ENCODE measurements around the gene AAK1. TPM values are rescaled to one million over a fixed set of nuclear protein-coding genes. Genes with fewer than 3 reads are reported as not detected.
"Not testable (repeated sequence)": the region's sequence is repeated elsewhere in the genome, so short reads cannot be mapped to it uniquely, and the experiment has no call there.

AAK1 gene
- total RNA-seq, 2 experiments from 2014 or later = 77.4 to 79.5 TPM

DNA sequence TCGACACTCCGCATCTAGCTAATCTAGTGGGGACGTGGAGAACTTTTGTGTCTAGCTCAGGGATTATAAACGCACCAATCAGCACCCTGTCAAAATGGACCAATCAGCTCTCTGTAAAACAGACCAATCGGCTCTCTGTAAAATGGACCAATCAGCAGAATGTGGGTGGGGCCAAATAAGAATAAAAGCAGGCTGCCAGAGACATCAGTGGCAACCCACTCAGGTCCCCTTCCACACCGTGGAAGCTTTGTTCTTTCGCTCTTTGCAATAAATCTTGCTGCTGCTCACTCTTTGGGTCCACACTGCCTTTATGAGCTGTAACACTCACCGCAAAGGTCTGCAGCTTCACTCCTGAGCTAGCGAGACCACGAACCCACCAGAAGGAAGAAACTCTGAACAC is 20.7 kb downstream of the AAK1 start:
- peak overlapping the region; percentile 66 for H3K27ac Mint-ChIP-seq
- H3K4me1 Mint-ChIP-seq (ENCODE audit: low read depth) = peaks cover 16% of the 10 kb centered on the region
- intact Hi-C loops (cut with micrococcal nuclease); DNase-seq; H3K27me3 Mint-ChIP-seq (ENCODE audit: low read depth); H3K9me3 Mint-ChIP-seq: not testable (repeated sequence)
- CTCF ChIA-PET = interaction anchor here (1.8 kb wide), 1 partner anchor 23 kb away, joined by 4 read pairs; no protein-coding TSS in a partner anchor
- H3K36me3 Mint-ChIP-seq (ENCODE audit: low read depth) = peaks cover 10% of the 10 kb centered on the region
- H3K4me3 Mint-ChIP-seq = peak overlapping the region; percentile 62

DNA sequence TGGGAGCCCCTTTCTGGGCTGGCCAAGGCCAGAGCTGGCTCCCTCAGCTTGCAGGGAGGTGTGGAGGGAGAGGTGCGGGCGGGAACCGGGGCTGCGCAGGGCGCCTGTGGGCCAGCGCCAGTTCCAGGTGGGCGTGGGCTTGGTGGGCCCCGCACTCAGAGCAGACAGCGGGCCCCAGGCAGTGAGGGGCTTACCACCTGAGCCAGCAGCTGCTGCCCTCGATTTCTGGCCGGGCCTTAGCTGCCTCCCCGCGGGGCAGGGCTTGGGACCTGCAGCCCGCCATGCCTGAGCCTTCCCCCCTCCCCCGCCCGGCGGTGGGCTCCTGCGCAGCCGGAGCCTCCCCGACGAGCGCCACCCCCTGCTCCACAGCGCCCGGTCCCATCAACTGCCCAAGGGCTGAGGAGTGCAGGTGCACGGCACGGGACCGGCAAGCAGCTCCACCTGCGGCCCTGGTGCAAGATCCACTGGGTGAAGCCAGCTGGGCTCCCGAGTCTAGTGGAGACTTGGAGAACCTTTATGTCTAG is 21.5 kb downstream of the AAK1 start:
- H3K27ac Mint-ChIP-seq = not testable (repeated sequence)

DNA sequence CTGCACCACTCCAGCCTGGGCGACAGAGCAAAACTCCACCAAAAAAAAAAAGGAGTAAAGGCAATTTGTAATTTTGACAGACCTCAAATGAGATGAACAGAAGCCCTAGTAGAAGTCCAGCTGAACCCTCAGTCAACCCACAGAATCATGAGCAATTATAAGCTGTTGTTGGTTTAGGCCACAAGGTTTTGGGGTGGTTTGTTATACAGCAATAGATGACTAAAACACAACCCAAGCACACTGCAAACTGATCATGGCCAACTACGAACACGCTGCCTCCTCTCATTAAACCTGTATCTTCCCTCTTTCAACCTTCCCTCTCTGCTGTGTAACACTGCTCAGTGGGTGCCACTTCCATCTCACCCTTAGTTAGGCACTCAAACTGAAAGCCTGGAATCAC is 22.1 kb downstream of the AAK1 start:
- no peak for DNase-seq
- CTCF ChIA-PET = interaction anchor here (0.6 to 1.3 kb wide), 5 partner anchors 11 to 184 kb away, joined by 3 to 5 read pairs (median 3); partner anchors contain the start of gene NFU1
- H3K4me1 Mint-ChIP-seq (ENCODE audit: low read depth) = peaks cover 16% of the 10 kb centered on the region
- no peaks in the 10 kb centered on the region for H3K27me3 Mint-ChIP-seq (ENCODE audit: low read depth)
- peaks cover 10% of the 10 kb centered on the region for H3K36me3 Mint-ChIP-seq (ENCODE audit: low read depth)
- intact Hi-C loops (cut with micrococcal nuclease) = loop anchor here (1.0 kb wide), 1 partner anchor 10 kb away; no protein-coding TSS in a partner anchor
- H3K27ac Mint-ChIP-seq = peak overlapping the region; percentile 17
- H3K4me3 Mint-ChIP-seq = no peak overlapping the region
- peaks cover 3% of the 10 kb centered on the region for H3K9me3 Mint-ChIP-seq

More for the DNA sequence above, 21.5 kb downstream of the AAK1 start:
- CTCF ChIA-PET = interaction anchor here (0.6 to 0.7 kb wide), 2 partner anchors 12 to 26 kb away, joined by 3 to 5 read pairs; no protein-coding TSS in a partner anchor
- H3K4me3 Mint-ChIP-seq; H3K27me3 Mint-ChIP-seq (ENCODE audit: low read depth); intact Hi-C loops (cut with micrococcal nuclease); DNase-seq; H3K9me3 Mint-ChIP-seq: not testable (repeated sequence)
- Mint-ChIP-seq H3K36me3 (ENCODE audit: low read depth) (peaks cover 10% of the 10 kb centered on the region), H3K4me1 (ENCODE audit: low read depth) (peaks cover 16% of the 10 kb centered on the region)

DNA sequence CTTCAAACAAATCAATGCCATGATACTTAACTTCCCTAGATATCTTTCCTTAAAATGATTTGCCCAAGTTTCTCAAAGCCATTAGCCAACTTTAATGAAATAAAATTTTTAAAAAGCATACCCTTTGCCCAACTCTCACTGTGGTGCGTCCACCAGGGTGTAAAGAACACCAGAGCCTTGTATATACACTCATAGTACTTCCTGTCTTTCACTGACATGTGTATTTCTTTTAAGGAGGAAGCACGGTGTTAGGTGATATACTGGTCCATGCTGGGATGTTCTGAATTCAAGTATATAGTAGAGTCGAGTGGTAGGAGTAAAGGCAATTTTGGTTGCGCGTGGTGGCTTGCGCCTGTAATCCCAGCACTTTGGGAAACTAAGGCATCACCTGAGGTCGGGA is 22.7 kb downstream of the AAK1 start:
- no peak for DNase-seq
- H3K9me3 Mint-ChIP-seq = peaks cover 3% of the 10 kb centered on the region
- intact Hi-C loops (cut with micrococcal nuclease) = loop anchor here (1.0 kb wide), 1 partner anchor 10 kb away; no protein-coding TSS in a partner anchor
- H3K27me3 Mint-ChIP-seq (ENCODE audit: low read depth) = no peaks in the 10 kb centered on the region
- H3K36me3 Mint-ChIP-seq (ENCODE audit: low read depth) = peaks cover 10% of the 10 kb centered on the region
- peaks cover 19% of the 10 kb centered on the region for H3K4me1 Mint-ChIP-seq (ENCODE audit: low read depth)
- no peak overlapping the region for H3K4me3 Mint-ChIP-seq
- CTCF ChIA-PET = interaction anchor here (0.9 to 1.3 kb wide), 3 partner anchors 16 to 183 kb away, joined by 3 read pairs; partner anchors contain the start of gene NFU1
- H3K27ac Mint-ChIP-seq = no peak overlapping the region

DNA sequence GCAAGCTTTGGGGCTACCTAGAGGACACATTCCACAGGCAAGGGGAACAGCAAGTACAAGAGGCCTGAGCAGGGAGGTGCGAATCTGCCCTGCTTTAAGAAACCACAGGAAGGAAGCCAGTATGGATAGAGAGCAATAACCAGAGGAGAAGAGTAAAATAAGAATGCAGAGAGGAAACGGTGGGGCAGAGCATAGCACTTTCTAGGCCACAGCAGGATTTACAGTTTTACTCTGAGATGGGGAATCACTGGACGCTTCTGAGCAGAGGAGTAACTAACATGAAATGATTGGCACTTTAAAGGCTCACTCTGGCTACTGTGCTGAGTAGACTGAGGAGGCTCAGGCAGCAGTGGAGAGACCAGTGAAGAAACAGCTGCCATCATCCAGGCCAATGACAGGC is 23.8 kb downstream of the AAK1 start:
- intact Hi-C loops (cut with micrococcal nuclease) = loop anchor here (1.0 kb wide), 2 partner anchors 11 to 18 kb away; no protein-coding TSS in a partner anchor
- H3K27me3 Mint-ChIP-seq (ENCODE audit: low read depth) = no peaks in the 10 kb centered on the region
- CTCF ChIA-PET = interaction anchor here (0.6 to 1.5 kb wide), 2 partner anchors 15 to 24 kb away, joined by 3 read pairs; no protein-coding TSS in a partner anchor
- H3K4me1 Mint-ChIP-seq (ENCODE audit: low read depth) = peaks cover 29% of the 10 kb centered on the region
- no peak overlapping the region for H3K27ac Mint-ChIP-seq
- no peak overlapping the region for H3K4me3 Mint-ChIP-seq
- H3K36me3 Mint-ChIP-seq (ENCODE audit: low read depth) = peaks cover 11% of the 10 kb centered on the region
- peak; percentile 68 for DNase-seq
- peaks cover 3% of the 10 kb centered on the region for H3K9me3 Mint-ChIP-seq

DNA sequence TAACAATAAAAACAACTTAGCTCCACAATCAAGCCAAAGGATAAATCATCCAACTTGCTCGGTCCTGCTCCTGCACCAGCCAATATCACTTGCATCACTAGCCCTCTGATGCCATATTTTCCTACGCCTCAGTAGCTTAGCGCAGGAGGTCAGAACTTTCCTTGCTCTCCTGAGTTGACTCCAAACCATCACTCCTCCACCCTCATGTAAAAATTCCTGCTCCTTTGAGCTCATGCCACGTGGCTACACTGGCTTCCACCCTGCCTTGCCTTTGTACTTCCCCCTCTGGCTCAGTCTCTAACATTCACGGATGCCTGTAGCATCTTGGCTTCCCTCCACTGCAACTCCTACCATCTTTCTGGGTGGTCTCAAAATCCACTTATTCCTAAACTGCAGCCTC is 25.2 kb downstream of the AAK1 start:
- H3K27ac Mint-ChIP-seq = no peak overlapping the region
- H3K27me3 Mint-ChIP-seq (ENCODE audit: low read depth) = no peaks in the 10 kb centered on the region
- intact Hi-C loops (cut with micrococcal nuclease) = no loop called here
- CTCF ChIA-PET = interaction anchor here (0.7 to 1.2 kb wide), 3 partner anchors 16 to 54 kb away, joined by 3 to 7 read pairs (median 4); no protein-coding TSS in a partner anchor
- DNase-seq = no peak
- H3K36me3 Mint-ChIP-seq (ENCODE audit: low read depth) = peaks cover 20% of the 10 kb centered on the region
- peaks cover 9% of the 10 kb centered on the region for H3K9me3 Mint-ChIP-seq
- H3K4me1 Mint-ChIP-seq (ENCODE audit: low read depth) = peaks cover 34% of the 10 kb centered on the region
- H3K4me3 Mint-ChIP-seq = no peak overlapping the region

DNA sequence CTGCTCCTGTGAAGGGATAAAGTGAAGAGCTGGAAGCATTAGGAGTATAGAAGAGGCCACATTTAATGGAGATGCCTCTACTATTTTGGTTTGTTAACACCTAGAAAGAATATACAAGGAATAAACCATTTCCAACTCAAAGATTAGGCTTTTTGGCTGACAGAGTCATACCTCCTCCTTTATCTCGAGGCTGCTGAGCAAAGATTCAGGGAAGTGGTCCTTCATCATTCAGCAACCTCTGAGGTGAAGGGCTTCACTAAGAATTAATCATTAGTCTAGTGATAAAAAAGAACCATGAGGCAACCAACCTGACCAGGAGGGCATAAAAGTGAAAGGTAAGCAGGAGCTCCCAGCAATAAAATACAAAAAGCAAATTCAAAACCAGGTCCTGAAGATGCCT is 25.8 kb downstream of the AAK1 start:
- CTCF ChIA-PET = interaction anchor here (0.7 to 1.2 kb wide), 3 partner anchors 15 to 53 kb away, joined by 3 to 7 read pairs (median 4); no protein-coding TSS in a partner anchor
- H3K36me3 Mint-ChIP-seq (ENCODE audit: low read depth) = peaks cover 21% of the 10 kb centered on the region
- peaks cover 8% of the 10 kb centered on the region for H3K9me3 Mint-ChIP-seq
- intact Hi-C loops (cut with micrococcal nuclease) = loop anchor here (2.0 kb wide), 1 partner anchor 77 kb away; no protein-coding TSS in a partner anchor
- DNase-seq = no peak
- H3K27me3 Mint-ChIP-seq (ENCODE audit: low read depth) = no peaks in the 10 kb centered on the region
- peaks cover 34% of the 10 kb centered on the region for H3K4me1 Mint-ChIP-seq (ENCODE audit: low read depth)
- no peak overlapping the region for H3K4me3 Mint-ChIP-seq
- no peak overlapping the region for H3K27ac Mint-ChIP-seq

DNA sequence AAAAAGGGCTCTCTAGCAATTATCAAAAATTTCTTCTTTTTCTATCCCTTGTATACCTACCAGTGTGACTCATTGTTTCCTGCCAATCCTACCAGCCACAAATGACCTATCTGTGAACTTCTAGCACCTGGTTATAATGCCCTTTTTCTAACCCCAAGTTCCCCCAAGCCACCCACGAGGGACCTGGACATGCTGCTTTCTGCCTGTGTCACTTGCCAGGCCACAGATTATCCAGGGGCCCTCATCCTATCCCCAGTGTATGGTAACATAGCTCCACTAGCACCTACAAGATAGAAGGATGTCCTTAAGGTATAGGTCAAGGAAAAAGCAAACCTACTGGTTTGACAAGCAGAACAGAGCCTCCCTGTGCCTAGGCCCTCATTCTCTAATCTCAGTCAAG is 26.8 kb downstream of the AAK1 start:
- Mint-ChIP-seq H3K4me3 (peak overlapping the region; percentile 11), H3K4me1 (ENCODE audit: low read depth) (peaks cover 37% of the 10 kb centered on the region), H3K36me3 (ENCODE audit: low read depth) (peaks cover 20% of the 10 kb centered on the region), H3K9me3 (peaks cover 6% of the 10 kb centered on the region), H3K27ac (peak overlapping the region; percentile 57), H3K27me3 (ENCODE audit: low read depth) (no peaks in the 10 kb centered on the region)
- DNase-seq = peak; percentile 73
- intact Hi-C loops (cut with micrococcal nuclease) = loop anchor here (1.0 to 2.0 kb wide), 3 partner anchors 9 to 78 kb away; no protein-coding TSS in a partner anchor
- CTCF ChIA-PET = interaction anchor here (0.6 kb wide), 1 partner anchor 70 kb away, joined by 3 read pairs; no protein-coding TSS in a partner anchor

DNA sequence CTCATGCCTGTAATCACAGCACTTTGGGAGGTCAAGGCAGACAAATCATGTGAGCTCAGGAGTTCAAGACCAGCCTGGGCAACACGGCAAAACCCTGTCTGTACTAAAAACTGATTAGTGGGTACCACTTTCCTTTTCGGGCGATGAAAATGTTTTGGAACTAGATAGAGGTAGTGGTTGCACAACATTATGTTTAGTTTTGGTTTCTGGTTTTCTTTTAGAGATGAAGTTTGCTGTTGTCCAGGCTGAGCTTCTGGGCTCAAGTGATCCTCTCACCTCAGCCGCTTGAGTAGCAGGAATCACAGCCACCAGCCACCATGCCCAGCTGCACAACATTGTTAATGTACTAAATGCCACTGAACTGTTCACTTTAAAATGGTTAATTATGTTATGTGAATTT is 27.6 kb downstream of the AAK1 start:
- Mint-ChIP-seq H3K4me3 (no peak overlapping the region), H3K27ac (peak overlapping the region; percentile 30), H3K36me3 (ENCODE audit: low read depth) (peaks cover 26% of the 10 kb centered on the region), H3K9me3 (peaks cover 8% of the 10 kb centered on the region), H3K27me3 (ENCODE audit: low read depth) (no peaks in the 10 kb centered on the region), H3K4me1 (ENCODE audit: low read depth) (peaks cover 40% of the 10 kb centered on the region)
- CTCF ChIA-PET = interaction anchor here (2.9 kb wide), 1 partner anchor 51 kb away, joined by 13 read pairs; no protein-coding TSS in a partner anchor
- intact Hi-C loops (cut with micrococcal nuclease) = loop anchor here (1.0 to 2.0 kb wide), 3 partner anchors 9 to 79 kb away; no protein-coding TSS in a partner anchor
- no peak for DNase-seq

DNA sequence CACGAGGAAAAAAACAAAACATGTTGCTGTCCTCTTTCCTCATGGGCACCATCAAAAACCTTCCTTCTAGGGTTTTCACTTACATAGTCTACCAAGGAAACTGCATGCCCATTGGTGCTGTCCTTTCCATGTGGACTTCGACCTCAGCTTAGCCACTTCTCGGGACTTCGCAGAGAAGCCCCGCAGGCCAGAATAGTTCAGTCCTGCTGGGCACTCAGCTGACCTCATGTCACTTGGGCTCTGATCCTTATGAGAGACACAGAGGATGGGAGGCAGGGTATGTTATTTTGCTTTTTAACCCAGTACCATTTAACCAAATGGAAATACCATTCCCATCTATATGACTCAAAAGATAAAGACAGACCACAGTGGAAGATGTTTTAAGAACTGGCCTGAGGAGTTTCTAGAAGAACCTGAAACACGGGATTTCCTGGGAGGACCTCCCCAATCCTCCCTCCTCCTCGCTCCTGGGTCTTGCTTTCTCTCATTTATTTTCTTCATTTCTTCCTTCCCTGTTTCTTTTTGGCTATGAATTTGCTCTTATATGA is 28.4 kb downstream of the AAK1 start:
- peak overlapping the region; percentile 30 for H3K27ac Mint-ChIP-seq
- intact Hi-C loops (cut with micrococcal nuclease) = no loop called here
- H3K36me3 Mint-ChIP-seq (ENCODE audit: low read depth) = peaks cover 31% of the 10 kb centered on the region
- peaks cover 11% of the 10 kb centered on the region for H3K9me3 Mint-ChIP-seq
- peaks cover 45% of the 10 kb centered on the region for H3K4me1 Mint-ChIP-seq (ENCODE audit: low read depth)
- H3K27me3 Mint-ChIP-seq (ENCODE audit: low read depth) = no peaks in the 10 kb centered on the region
- CTCF ChIA-PET = interaction anchor here (2.9 kb wide), 1 partner anchor 51 kb away, joined by 13 read pairs; no protein-coding TSS in a partner anchor
- no peak for DNase-seq
- H3K4me3 Mint-ChIP-seq = no peak overlapping the region

DNA sequence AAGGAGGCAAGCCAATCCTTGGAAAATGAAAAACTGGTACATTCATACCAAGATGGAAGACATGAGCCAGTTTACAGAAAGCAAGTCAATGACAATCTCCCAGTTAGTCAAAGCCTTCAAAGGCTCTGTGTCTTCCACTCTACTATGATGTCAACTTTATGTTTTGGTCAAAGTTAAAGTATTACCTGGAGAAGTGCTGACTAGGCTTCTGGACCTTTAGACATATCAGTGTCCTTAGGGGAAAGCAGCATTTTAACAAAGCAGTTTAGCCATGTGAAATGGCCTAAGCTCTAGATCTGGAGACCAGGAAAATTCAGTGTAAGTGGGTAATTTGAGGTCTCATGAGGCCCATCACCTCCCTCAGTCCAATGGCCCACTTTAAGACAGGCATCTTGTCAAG is 30.8 kb downstream of the AAK1 start:
- peaks cover 58% of the 10 kb centered on the region for H3K4me1 Mint-ChIP-seq (ENCODE audit: low read depth)
- H3K9me3 Mint-ChIP-seq = peaks cover 12% of the 10 kb centered on the region
- peak overlapping the region; percentile 14 for H3K27ac Mint-ChIP-seq
- no peak overlapping the region for H3K4me3 Mint-ChIP-seq
- CTCF ChIA-PET = interaction anchor here (1.1 to 1.7 kb wide), 3 partner anchors 9 to 46 kb away, joined by 4 to 10 read pairs (median 4); no protein-coding TSS in a partner anchor
- DNase-seq = no peak
- intact Hi-C loops (cut with micrococcal nuclease) = no loop called here
- peaks cover 32% of the 10 kb centered on the region for H3K36me3 Mint-ChIP-seq (ENCODE audit: low read depth)
- H3K27me3 Mint-ChIP-seq (ENCODE audit: low read depth) = no peaks in the 10 kb centered on the region

DNA sequence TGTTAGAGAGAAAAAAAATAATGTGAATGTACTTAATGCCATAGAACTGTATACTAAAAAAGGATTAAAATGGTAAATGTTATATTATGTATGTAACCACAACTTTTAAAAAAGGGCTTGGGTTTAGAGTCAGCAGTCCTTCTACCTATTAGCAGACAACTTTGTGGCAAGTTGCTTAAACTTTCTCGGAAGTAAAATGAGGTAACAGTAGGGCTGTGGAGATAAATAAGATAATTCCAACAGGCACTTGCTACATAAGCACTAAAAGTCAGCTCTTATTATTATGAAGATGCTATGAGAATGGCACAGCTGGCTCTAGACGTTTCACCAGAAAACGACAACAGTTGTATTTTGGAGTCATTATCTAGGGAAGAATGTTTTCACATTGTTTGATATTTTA is 31.3 kb downstream of the AAK1 start:
- no peak for DNase-seq
- Mint-ChIP-seq H3K9me3 (peaks cover 12% of the 10 kb centered on the region), H3K27ac (no peak overlapping the region), H3K27me3 (ENCODE audit: low read depth) (no peaks in the 10 kb centered on the region), H3K4me1 (ENCODE audit: low read depth) (peaks cover 63% of the 10 kb centered on the region), H3K36me3 (ENCODE audit: low read depth) (peaks cover 34% of the 10 kb centered on the region), H3K4me3 (no peak overlapping the region)
- intact Hi-C loops (cut with micrococcal nuclease) = no loop called here
- CTCF ChIA-PET = no interaction called here
